Stimulated activated CD4-positive, alpha-beta T cell treated with anti-CD3 and anti-CD28 coated beads, Interleukin-4, amount 100 ng/mL, for 1 hour (primary cell): Measurements from ENCODE around the gene SPEG.
"Not testable (repeated sequence)": the region's sequence is repeated elsewhere in the genome, so short reads cannot be mapped to it uniquely, and the experiment has no call there.

Experiments
- DNase-seq: peaks from one replicate; pipeline ENCODE4 v3.0.0-alpha.2; 2020

SPEG gene

DNA sequence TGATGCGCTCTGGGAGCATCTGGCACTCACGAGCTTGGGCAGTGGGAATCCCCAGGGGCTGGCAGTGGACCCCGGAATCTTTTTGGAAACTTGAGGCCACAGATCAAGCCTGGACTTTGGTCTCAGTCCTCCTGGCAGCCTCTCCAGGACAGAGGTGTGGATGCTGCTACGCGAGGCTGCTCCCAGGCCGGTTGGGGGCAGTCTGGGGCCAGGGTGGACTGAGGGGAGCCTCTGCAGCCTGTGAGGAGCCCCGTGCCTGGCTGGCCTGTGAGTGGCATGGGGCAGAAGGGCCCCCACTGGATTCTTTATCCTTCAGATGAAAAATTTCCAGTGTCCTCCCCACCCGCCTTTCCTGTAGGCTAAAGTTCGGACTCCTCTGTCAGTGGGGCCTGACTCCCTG is 29.2 kb upstream of the SPEG start:
- DNase-seq = no peak

- no peak for DNase-seq
Measured at GRCh38 chr2:219405958-219406860, 28.4 kb upstream of the SPEG start.

DNA sequence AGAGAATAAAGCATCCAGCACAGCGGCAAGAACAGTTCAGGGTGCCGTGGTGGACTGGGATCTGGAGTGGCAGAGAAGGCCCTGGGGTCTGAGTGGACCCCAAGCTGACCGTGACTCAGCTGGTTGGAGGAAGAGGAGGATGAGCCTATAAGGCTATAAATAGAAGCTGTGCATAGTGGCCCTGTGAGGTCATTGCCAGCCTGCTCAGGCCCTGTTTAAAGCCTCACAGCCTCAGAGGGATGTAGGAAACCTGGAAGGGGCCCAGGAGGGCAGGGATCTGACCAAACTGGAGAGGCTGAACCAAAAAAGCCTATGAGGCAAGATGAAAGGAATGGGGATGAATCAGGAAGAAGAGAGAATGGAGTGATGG is 27.8 kb upstream of the SPEG start:
- DNase-seq = no peak

DNA sequence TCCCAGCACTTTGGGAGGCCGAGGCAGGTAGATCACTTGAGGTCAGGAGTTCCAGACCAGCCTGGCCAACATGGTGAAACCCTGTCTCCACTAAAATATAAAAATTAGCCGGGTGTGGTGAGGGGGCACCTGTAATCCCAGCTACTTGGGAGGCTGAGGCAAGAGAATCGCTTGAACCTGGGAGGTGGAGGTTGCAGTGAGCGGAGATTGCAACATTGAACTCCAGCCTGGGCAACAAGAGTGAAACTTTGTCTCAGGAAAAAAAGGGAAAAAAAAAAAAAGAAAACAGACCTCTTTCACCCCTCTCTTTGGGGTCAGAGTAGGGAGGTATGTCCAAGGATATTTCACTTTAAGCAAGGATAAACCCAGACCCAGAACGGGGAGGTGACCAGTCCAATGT is 27.3 kb upstream of the SPEG start:
- DNase-seq = not testable (repeated sequence)

GRCh38 chr2:219408204-219408603 is 26.4 kb upstream of the SPEG start:
- DNase-seq = no peak

- no peak for DNase-seq
Measured at GRCh38 chr2:219408631-219409030, 26.0 kb upstream of the SPEG start.

- DNase-seq = no peak
Measured at GRCh38 chr2:219409619-219410018, 25.0 kb upstream of the SPEG start.

DNA sequence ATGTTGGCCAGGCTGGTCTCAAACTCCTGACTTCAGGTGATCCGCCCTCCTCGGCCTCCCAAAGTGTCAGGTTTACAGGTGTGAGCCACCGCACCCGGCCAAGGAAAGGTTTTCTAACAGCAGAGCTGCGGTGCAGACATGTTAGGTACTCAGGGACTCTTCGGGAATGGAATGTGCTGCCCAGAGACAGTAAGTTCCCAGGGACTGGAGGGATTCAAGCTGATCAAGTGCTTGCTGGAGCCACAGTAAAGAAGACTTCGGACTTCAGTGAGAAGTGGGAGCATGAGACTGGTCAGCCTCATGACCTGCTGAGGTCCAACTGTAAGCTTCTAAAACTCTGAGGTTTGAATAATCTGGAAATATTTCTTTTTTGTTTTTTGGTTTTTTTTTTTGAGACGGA is 24.3 kb upstream of the SPEG start:
- no peak for DNase-seq

DNA sequence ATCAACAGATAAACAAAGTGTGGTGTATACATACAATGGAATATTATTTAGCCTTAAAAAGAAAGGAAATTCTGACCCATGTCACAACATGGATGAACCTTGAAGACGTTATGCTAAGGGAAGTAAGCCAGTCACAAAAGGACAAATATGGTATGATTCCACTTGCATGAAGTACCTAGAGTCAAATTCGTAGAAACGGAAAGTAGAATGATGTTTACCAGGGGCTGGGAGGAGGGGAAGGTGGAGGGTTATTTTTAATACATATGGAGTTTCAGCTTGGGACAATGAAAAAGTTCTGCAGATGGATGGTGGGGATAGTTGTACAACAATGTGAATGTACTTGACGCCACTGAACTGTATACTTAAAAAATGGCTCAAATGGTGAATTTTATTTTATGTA is 19.8 kb upstream of the SPEG start:
- no peak for DNase-seq

- no peak for DNase-seq
Measured at GRCh38 chr2:219415580-219416234, 18.9 kb upstream of the SPEG start.

GRCh38 chr2:219416235-219416602 is 18.4 kb upstream of the SPEG start:
- DNase-seq = no peak

- DNase-seq = no peak
Measured at GRCh38 chr2:219416938-219417337, 17.7 kb upstream of the SPEG start.

- DNase-seq = no peak
Measured at GRCh38 chr2:219417374-219417773, 17.3 kb upstream of the SPEG start.

DNA sequence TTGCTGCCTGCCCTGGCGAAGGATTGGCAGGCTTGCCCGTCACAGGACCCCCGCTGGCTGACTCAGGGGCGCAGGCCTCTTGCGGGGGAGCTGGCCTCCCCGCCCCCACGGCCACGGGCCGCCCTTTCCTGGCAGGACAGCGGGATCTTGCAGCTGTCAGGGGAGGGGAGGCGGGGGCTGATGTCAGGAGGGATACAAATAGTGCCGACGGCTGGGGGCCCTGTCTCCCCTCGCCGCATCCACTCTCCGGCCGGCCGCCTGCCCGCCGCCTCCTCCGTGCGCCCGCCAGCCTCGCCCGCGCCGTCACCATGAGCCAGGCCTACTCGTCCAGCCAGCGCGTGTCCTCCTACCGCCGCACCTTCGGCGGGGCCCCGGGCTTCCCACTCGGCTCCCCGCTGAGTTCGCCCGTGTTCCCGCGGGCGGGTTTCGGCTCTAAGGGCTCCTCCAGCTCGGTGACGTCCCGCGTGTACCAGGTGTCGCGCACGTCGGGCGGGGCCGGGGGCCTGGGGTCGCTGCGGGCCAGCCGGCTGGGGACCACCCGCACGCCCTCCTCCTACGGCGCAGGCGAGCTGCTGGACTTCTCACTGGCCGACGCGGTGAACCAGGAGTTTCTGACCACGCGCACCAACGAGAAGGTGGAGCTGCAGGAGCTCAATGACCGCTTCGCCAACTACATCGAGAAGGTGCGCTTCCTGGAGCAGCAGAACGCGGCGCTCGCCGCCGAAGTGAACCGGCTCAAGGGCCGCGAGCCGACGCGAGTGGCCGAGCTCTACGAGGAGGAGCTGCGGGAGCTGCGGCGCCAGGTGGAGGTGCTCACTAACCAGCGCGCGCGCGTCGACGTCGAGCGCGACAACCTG is 16.3 kb upstream of the SPEG start, which contains the start of gene DES:
Gene DES (plus strand): TSS at position 223 of the 857 bp plus-strand sequence. CDS start 86 bp downstream, at position 309.
- DNase-seq = no peak

GRCh38 chr2:219419012-219419324 is 15.7 kb upstream of the SPEG start:
- DNase-seq = no peak

GRCh38 chr2:219419331-219420197 is 15.1 kb upstream of the SPEG start:
- DNase-seq = no peak

DNA sequence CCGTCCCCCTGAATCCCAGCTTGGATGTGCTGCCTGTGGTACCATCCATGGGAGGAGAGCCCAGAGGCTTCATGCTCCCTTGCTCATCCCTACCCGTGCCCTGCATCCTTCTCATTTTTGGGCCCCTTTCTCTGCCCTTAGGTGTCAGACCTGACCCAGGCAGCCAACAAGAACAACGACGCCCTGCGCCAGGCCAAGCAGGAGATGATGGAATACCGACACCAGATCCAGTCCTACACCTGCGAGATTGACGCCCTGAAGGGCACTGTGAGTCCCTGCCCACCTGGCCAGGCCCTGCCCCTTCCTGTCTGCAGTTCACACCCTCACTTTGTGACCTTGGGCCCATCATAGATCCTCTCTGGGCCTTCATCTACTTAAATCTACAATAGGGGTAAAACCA is 14.0 kb upstream of the SPEG start:
- no peak for DNase-seq

DNA sequence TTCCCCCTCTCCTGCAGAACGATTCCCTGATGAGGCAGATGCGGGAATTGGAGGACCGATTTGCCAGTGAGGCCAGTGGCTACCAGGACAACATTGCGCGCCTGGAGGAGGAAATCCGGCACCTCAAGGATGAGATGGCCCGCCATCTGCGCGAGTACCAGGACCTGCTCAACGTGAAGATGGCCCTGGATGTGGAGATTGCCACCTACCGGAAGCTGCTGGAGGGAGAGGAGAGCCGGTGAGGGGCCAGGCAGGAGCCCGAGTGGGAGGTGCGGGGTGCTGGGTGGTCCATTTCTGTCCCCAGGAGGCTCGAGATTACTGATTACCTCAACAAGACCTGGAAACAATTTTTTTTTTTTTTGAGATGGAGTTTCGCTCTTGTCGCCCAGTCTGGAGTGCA is 13.3 kb upstream of the SPEG start:
- DNase-seq = no peak

- DNase-seq = no peak
Measured at GRCh38 chr2:219422952-219423534, 11.6 kb upstream of the SPEG start.

- DNase-seq = no peak
Measured at GRCh38 chr2:219423652-219424377, 10.8 kb upstream of the SPEG start.

DNA sequence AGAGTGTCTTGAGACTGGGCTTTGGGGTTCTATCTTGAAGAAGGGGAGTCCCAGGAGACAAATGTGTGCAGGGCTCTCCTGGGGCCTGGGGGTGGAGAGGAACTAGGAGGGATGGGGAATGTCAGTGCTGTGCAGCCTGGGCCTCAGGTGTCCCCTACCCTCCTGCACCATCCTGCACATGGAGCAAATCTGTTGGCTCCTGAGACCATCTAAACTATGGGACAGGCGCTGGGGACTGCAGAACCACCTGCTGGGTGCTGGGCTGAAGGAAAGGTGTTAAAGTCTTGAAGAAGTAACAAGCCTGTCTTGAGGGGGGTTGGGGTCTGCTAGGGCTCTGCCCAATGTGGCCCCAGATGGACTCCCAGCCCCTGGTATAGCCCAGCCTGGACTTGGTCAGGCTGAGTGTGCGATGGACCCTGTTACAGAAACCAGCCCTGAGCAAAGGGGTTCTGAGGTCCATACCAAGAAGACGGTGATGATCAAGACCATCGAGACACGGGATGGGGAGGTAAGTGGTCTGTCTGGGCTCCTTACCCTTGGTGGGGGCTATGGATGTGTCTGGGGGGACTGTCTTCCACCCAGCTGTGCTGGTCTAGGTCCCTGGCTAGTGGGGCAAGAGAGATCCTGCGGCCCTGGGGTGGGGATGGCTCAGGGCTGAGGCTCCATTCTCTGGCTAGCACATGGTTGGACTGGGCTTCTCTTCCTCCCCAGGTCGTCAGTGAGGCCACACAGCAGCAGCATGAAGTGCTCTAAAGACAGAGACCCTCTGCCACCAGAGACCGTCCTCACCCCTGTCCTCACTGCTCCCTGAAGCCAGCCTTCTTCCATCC is 9.2 kb upstream of the SPEG start:
- DNase-seq = no peak
